CD4-positive, alpha-beta T cell (primary cell): ENCODE results near the gene ATL2. TPM values are rescaled to one million over a fixed set of nuclear protein-coding genes. Genes with fewer than 3 reads are reported as not detected.

Experiments
- ATAC-seq: fragments of 200-7000 bp; cut with Tn5 transposase; one replicate; pipeline ENCODE4 v1.10.0; 2022; ENCODE audit warnings: mild to moderate bottlenecking; ENCODE audit not compliant: poor library complexity
- CTCF ChIA-PET: fragments of 350-600 bp; sonication (Branson Sonifier 250); formaldehyde crosslinking; loops from one replicate; lab custom pipeline; 2021; ENCODE audit warnings: antibody characterized with exemption, inconsistent platforms; lab: Charles Lee
- POLR2A ChIA-PET: fragments of 350-600 bp; sonication (Branson Sonifier 250); formaldehyde crosslinking; loops from one replicate; lab custom pipeline; 2021; ENCODE audit warnings: antibody characterized with exemption, inconsistent platforms; lab: Charles Lee
- DNase-seq, 14 experiments: peaks; one replicate each; pipeline ENCODE4 v3.0.0-alpha.2; 2013 to 2020; ENCODE audit warnings: mixed read lengths in 2 of 14
- H3K27ac ChIP-seq, 2 donors: one replicate each; pipeline versions ENCODE4 v1.5.1 to v1.7.0; 2013; ENCODE audit warnings: low read length in 2 of 2, low read depth in 1 of 2, mild to moderate bottlenecking in 1 of 2
- H3K27me3 ChIP-seq, 2 experiments: 1 replicate in 1 of 2; 2 replicates in 1 of 2; pipeline versions ENCODE4 v1.6.1 to v1.7.0; 2013; ENCODE audit warnings: low read length in 2 of 2, control low read depth in 1 of 2, mild to moderate bottlenecking in 1 of 2, moderate library complexity in 1 of 2; ENCODE audit not compliant: insufficient read depth in 2 of 2, control insufficient read depth in 1 of 2
- H3K36me3 ChIP-seq: one replicate; pipeline ENCODE4 v1.6.1; 2013; ENCODE audit warnings: low read length, control low read depth; ENCODE audit not compliant: insufficient read depth
- H3K4me1 ChIP-seq: one replicate; pipeline ENCODE4 v1.6.1; 2013; ENCODE audit warnings: low read length, control low read depth; ENCODE audit not compliant: insufficient read depth
- H3K4me3 ChIP-seq: one replicate; pipeline ENCODE4 v1.5.1; 2013; ENCODE audit warnings: mild to moderate bottlenecking, low read length, moderate library complexity
- H3K9me3 ChIP-seq, 2 experiments: 1 replicate in 1 of 2; 2 replicates in 1 of 2; pipeline versions ENCODE4 v1.6.1 to v1.7.0; 2013; ENCODE audit warnings: low read length in 2 of 2, mild to moderate bottlenecking in 2 of 2, control low read depth in 1 of 2, moderate library complexity in 1 of 2; ENCODE audit not compliant: control insufficient read depth in 1 of 2, insufficient read depth in 1 of 2
- H3K27ac Mint-ChIP-seq: one replicate; pipeline ENCODE4 v1.8.0; 2020; ENCODE audit warnings: mixed read lengths
- H3K27me3 Mint-ChIP-seq: one replicate; pipeline ENCODE4 v1.8.0; 2021; ENCODE audit warnings: mixed read lengths
- H3K36me3 Mint-ChIP-seq: one replicate; pipeline ENCODE4 v1.8.0; 2021; ENCODE audit warnings: low read depth, mixed read lengths
- H3K4me1 Mint-ChIP-seq: one replicate; pipeline ENCODE4 v1.8.0; 2021; ENCODE audit warnings: low read depth, mixed read lengths
- H3K4me3 Mint-ChIP-seq: one replicate; pipeline ENCODE4 v1.8.0; 2020; ENCODE audit warnings: mild to moderate bottlenecking, mixed read lengths
- H3K9me3 Mint-ChIP-seq: one replicate; pipeline ENCODE4 v1.8.0; 2020; ENCODE audit warnings: mixed read lengths
- intact Hi-C, 2 experiments: fragments of 100-400 bp; cut with DNase I in 1 of 2; cut with micrococcal nuclease in 1 of 2; formaldehyde crosslinking; loops; one replicate each; pipeline versions ENCODE4 v1.15.1 to v1.9.0; 2023 to 2025; cut with DNase I, micrococcal nuclease
- total RNA-seq, 174 experiments: library from RNA in 2 of 174; stranded (reverse) in 2 of 174; gene quantifications; one replicate each; pipeline ENCODE4 v1.2.3 and lab custom pipeline; 2021 to 2026
- TF ChIP-seq, protein P1 (sequence below): fragments of 200-600 bp; IDR thresholded peaks from one replicate; pipeline ENCODE4 v1.8.0; 2022; ENCODE audit warnings: antibody characterized with exemption, mild to moderate bottlenecking

The ATL2 gene
- total RNA-seq, 2 experiments from 2014 or later, result 85.5 to 91.7 TPM

DNA sequence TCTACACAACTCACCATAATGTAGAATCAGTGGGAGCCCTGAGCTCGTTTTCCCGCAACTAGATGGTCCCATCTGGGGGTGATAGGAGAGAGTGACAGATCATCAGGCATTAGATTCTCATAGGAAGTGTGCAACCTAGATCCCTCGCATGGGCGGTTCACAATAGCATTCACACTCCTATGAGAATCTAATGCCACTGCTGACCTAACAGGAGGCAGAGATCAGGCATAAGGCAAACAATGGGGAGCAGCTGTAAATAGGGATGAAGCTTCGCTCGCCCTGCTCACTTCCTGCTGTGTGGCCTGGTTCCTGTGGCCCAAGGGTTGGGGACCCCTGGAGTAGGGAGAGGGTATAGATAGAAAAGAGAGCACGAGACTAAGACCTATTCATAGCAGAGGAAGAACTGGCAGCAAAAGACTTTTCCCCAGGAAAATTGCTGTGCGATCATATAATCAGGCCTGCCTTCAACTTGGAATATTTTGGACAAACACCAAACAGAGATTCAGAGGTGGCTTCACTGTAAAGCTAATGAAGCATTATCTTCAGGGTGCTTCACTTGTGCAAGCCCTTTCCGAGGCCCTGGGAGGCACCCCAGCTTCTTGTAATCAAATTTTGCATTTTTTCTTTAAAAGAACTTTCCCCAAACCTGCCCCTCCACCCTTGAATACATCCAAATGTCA, 29.0 kb upstream of the ATL2 start:
- no peak for ATAC-seq
- intact Hi-C loops, result loop anchor here in 1 of 2 experiments (5.0 kb wide), 1 partner anchor 64 kb away; no protein-coding TSS in a partner anchor
- CTCF ChIA-PET, result no interaction called here
- H3K4me1 ChIP-seq, result no peaks in the 10 kb centered on the region
- POLR2A ChIA-PET, result no interaction called here
- no peaks in the 10 kb centered on the region for H3K36me3 ChIP-seq
- H3K27me3 ChIP-seq, result no peaks in the 10 kb centered on the region
- Mint-ChIP-seq H3K4me1 (no peaks in the 10 kb centered on the region), H3K4me3 (no peak overlapping the region), H3K27ac (no peak overlapping the region), H3K27me3 (no peaks in the 10 kb centered on the region), H3K9me3 (no peaks in the 10 kb centered on the region), H3K36me3 (no peaks in the 10 kb centered on the region)
- H3K27ac ChIP-seq, result no peak overlapping the region
- no peak overlapping the region for H3K4me3 ChIP-seq
- TF ChIP-seq, protein P1, sequence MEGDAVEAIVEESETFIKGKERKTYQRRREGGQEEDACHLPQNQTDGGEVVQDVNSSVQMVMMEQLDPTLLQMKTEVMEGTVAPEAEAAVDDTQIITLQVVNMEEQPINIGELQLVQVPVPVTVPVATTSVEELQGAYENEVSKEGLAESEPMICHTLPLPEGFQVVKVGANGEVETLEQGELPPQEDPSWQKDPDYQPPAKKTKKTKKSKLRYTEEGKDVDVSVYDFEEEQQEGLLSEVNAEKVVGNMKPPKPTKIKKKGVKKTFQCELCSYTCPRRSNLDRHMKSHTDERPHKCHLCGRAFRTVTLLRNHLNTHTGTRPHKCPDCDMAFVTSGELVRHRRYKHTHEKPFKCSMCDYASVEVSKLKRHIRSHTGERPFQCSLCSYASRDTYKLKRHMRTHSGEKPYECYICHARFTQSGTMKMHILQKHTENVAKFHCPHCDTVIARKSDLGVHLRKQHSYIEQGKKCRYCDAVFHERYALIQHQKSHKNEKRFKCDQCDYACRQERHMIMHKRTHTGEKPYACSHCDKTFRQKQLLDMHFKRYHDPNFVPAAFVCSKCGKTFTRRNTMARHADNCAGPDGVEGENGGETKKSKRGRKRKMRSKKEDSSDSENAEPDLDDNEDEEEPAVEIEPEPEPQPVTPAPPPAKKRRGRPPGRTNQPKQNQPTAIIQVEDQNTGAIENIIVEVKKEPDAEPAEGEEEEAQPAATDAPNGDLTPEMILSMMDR, result no peak
- no peak for DNase-seq
- H3K9me3 ChIP-seq, result no peaks in the 10 kb centered on the region

DNA sequence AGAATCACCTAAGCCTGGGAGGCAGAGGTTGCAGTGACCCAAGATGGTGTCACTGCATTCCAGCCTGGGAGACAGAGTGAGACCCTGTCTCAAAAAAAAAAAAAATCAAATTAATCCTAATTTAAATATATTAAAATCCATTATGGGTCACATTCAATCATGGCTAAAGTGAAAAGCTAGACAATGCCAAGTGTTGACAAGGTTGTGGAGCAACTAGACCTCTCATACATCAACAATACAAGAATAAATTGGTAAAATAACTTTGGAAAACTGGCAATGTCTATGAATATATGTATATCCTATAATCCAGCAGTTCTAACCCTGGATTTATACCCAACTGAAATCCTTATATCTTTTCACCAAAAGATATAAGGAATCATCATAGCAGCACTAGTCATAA, 23.4 kb upstream of the ATL2 start:
- H3K4me1 Mint-ChIP-seq, result no peaks in the 10 kb centered on the region
- no peak for ATAC-seq
- H3K36me3 ChIP-seq, result no peaks in the 10 kb centered on the region
- H3K9me3 Mint-ChIP-seq, result no peaks in the 10 kb centered on the region
- DNase-seq, result no peak
- no peaks in the 10 kb centered on the region for H3K4me1 ChIP-seq
- TF ChIP-seq, protein P1, result no peak
- intact Hi-C loops, result no loop called here
- CTCF ChIA-PET, result no interaction called here
- no peaks in the 10 kb centered on the region for H3K36me3 Mint-ChIP-seq
- POLR2A ChIA-PET, result interaction anchor here (0.6 to 1.5 kb wide), 2 partner anchors 9 to 63 kb away, joined by 3 read pairs; no protein-coding TSS in a partner anchor
- no peak overlapping the region for H3K27ac ChIP-seq
- no peaks in the 10 kb centered on the region for H3K9me3 ChIP-seq
- no peak overlapping the region for H3K4me3 Mint-ChIP-seq
- H3K27ac Mint-ChIP-seq, result no peak overlapping the region
- H3K27me3 ChIP-seq, result no peaks in the 10 kb centered on the region
- no peak overlapping the region for H3K4me3 ChIP-seq
- no peaks in the 10 kb centered on the region for H3K27me3 Mint-ChIP-seq

DNA sequence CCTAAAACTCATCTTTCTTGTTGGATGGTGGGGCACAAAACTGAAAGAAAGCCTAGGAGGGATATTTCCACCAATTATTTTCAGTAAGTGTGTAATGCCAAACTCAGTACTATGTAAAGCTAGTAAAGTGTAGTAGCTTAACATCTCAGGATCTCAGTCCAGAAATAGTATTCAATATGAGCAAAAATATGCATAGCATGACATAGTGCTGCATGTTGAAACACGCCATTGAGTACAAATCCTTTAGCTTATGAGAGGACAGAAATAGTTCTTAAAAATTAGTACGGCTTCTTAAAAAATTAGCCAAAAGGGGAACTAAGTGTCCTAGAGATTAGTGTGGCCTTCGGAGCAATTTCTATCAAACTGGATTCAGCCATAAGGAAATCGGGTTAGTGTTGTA, 21.7 kb upstream of the ATL2 start:
- CTCF ChIA-PET, result no interaction called here

More for the DNA sequence above, 21.7 kb upstream of the ATL2 start:
- no peaks in the 10 kb centered on the region for H3K36me3 Mint-ChIP-seq
- Histone ChIP-seq H3K27ac (no peak overlapping the region), H3K4me1 (no peaks in the 10 kb centered on the region), H3K4me3 (no peak overlapping the region), H3K27me3 (no peaks in the 10 kb centered on the region), H3K9me3 (no peaks in the 10 kb centered on the region), H3K36me3 (no peaks in the 10 kb centered on the region)
- H3K27ac Mint-ChIP-seq, result no peak overlapping the region
- TF ChIP-seq, protein P1, result no peak
- no peak overlapping the region for H3K4me3 Mint-ChIP-seq
- H3K9me3 Mint-ChIP-seq, result no peaks in the 10 kb centered on the region
- ATAC-seq, result no peak
- DNase-seq, result no peak
- intact Hi-C loops, result no loop called here
- POLR2A ChIA-PET, result no interaction called here
- H3K4me1 Mint-ChIP-seq, result no peaks in the 10 kb centered on the region
- H3K27me3 Mint-ChIP-seq, result no peaks in the 10 kb centered on the region
